Loucy (cell line): ENCODE measurements around the gene MOXD1.

Experiments
- H2AFZ ChIP-seq: fragments of 200-600 bp; sonication (generic); 2 replicates; pipeline ENCODE4 v1.6.0; 2016; ENCODE audit warnings: antibody characterized with exemption, mild to moderate bottlenecking, low read length, moderate library complexity
- H3F3A ChIP-seq: fragments of 200-600 bp; 2 replicates; pipeline ENCODE4 v1.6.0; 2016; ENCODE audit warnings: antibody characterized with exemption, low read depth, mild to moderate bottlenecking
- H3K27me3 ChIP-seq: fragments of 200-600 bp; sonication (generic); 2 replicates; pipeline ENCODE4 v1.6.1; 2014; ENCODE audit warnings: low read length, mild to moderate bottlenecking; ENCODE audit not compliant: insufficient read depth, poor library complexity, severe bottlenecking
- H3K36me3 ChIP-seq: fragments of 200-600 bp; sonication (generic); 2 replicates; pipeline ENCODE4 v1.6.1; 2016; ENCODE audit warnings: low read length; ENCODE audit not compliant: insufficient read depth
- H3K4me1 ChIP-seq: fragments of 200-600 bp; sonication (generic); 2 replicates; pipeline ENCODE4 v1.5.1; 2014; ENCODE audit warnings: low read length, mild to moderate bottlenecking; ENCODE audit not compliant: insufficient read depth, poor library complexity, severe bottlenecking
- H3K4me2 ChIP-seq: fragments of 200-600 bp; sonication (generic); 2 replicates; pipeline ENCODE4 v1.6.0; 2014; ENCODE audit warnings: antibody characterized with exemption, low read length, low read depth, mild to moderate bottlenecking; ENCODE audit not compliant: poor library complexity, severe bottlenecking
- H3K4me3 ChIP-seq: fragments of 200-600 bp; sonication (generic); 2 replicates; pipeline ENCODE4 v1.5.1; 2014; ENCODE audit warnings: low read length, mild to moderate bottlenecking, mixed read lengths; ENCODE audit not compliant: poor library complexity, severe bottlenecking
- H3K79me2 ChIP-seq: fragments of 200-600 bp; sonication (generic); 2 replicates; pipeline ENCODE4 v1.6.1; 2014; ENCODE audit warnings: low read length; ENCODE audit not compliant: insufficient read depth
- H3K9ac ChIP-seq: fragments of 200-600 bp; sonication (generic); 2 replicates; pipeline ENCODE4 v1.6.0; 2014; ENCODE audit warnings: mild to moderate bottlenecking, low read depth, low read length, moderate library complexity; ENCODE audit not compliant: poor library complexity, severe bottlenecking
- H3K9me2 ChIP-seq: fragments of 200-600 bp; sonication (generic); replicated peaks from 2 replicates; pipeline ENCODE4 v1.6.1; 2016; ENCODE audit warnings: low read depth, low read length, mixed read lengths
- H3K9me3 ChIP-seq: fragments of 200-600 bp; sonication (generic); 2 replicates; pipeline ENCODE4 v1.6.1; 2014; ENCODE audit warnings: mild to moderate bottlenecking, antibody characterized with exemption, low read length, low read depth; ENCODE audit not compliant: insufficient read depth
- H4K20me1 ChIP-seq: fragments of 200-600 bp; sonication (generic); 2 replicates; pipeline ENCODE4 v1.6.0; 2014; ENCODE audit warnings: antibody characterized with exemption, low read length, mild to moderate bottlenecking; ENCODE audit not compliant: insufficient read depth, poor library complexity, severe bottlenecking
- CTCF ChIP-seq: fragments of 200-600 bp; sonication (generic); conservative IDR thresholded peaks from 2 replicates; pipeline ENCODE4 v1.5.1; 2014; ENCODE audit warnings: mild to moderate bottlenecking, antibody characterized with exemption, low read length
- EZH2phosphoT487 ChIP-seq: fragments of 200-600 bp; IDR thresholded peaks from 2 replicates; pipeline ENCODE4 v1.6.1; 2018; ENCODE audit warnings: antibody characterized with exemption, mild to moderate bottlenecking, moderate library complexity, borderline replicate concordance

MOXD1 gene

DNA sequence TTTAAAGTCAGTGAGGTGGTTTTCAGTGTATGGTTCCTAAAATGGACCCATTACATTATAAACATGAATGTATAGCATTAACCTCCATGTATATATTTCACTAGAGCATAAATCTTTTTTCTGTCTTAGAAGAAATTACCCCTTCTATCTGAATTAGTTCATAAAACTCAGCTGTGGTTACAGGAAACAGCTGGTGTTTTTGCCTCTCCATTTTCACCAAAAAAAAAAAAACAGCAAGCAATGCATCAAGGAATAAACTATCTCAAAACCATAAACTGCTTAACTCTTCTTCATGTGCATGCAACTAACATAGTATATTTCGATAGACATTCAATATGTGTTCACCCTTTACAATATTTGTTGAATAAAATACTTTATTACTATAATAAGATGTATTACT, 40.2 kb downstream of the MOXD1 start:
- H3K9me2 ChIP-seq, result no peaks in the 10 kb centered on the region

DNA sequence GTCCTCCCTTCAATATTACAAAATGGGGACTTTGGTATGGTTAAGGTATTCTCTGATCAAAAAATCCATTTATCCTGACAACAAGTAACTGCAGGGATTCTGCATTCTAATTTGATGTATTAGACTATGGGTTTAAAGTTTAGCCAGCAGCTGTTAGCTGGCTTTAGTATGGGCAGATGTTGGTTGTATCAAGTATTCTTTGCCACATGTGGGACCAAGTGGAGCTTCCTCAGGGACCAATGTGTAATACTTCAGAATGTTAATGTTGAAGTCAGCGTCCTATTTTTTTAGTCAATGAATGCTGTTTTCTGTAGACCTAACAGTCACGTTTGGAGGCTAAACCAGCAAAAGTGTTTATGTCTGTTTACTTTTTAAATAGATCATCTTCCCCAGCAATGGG, 41.4 kb downstream of the MOXD1 start:
- no peak overlapping the region for H3K4me3 ChIP-seq
- no peaks in the 10 kb centered on the region for H3F3A ChIP-seq
- no peak overlapping the region for H3K4me2 ChIP-seq
- H4K20me1 ChIP-seq, result no peaks in the 10 kb centered on the region
- no peak overlapping the region for H3K9ac ChIP-seq
- H3K79me2 ChIP-seq, result no peaks in the 10 kb centered on the region
- no peaks in the 10 kb centered on the region for H3K9me2 ChIP-seq
- no peaks in the 10 kb centered on the region for H3K36me3 ChIP-seq
- H2AFZ ChIP-seq, result no peak overlapping the region
- TF ChIP-seq EZH2phosphoT487, result no peak
- no peak for TF ChIP-seq CTCF
- H3K4me1 ChIP-seq, result peaks cover 16% of the 10 kb centered on the region
- no peaks in the 10 kb centered on the region for H3K9me3 ChIP-seq
- H3K27me3 ChIP-seq, result no peaks in the 10 kb centered on the region

More for the DNA sequence above, 40.2 kb downstream of the MOXD1 start:
- Histone ChIP-seq H3F3A (no peaks in the 10 kb centered on the region), H3K9me3 (no peaks in the 10 kb centered on the region), H2AFZ (no peak overlapping the region), H4K20me1 (no peaks in the 10 kb centered on the region), H3K27me3 (no peaks in the 10 kb centered on the region), H3K4me2 (no peak overlapping the region), H3K79me2 (no peaks in the 10 kb centered on the region), H3K4me1 (peaks cover 10% of the 10 kb centered on the region), H3K4me3 (no peak overlapping the region), H3K9ac (no peak overlapping the region), H3K36me3 (no peaks in the 10 kb centered on the region)
- TF ChIP-seq CTCF, result no peak
- TF ChIP-seq EZH2phosphoT487, result no peak

DNA sequence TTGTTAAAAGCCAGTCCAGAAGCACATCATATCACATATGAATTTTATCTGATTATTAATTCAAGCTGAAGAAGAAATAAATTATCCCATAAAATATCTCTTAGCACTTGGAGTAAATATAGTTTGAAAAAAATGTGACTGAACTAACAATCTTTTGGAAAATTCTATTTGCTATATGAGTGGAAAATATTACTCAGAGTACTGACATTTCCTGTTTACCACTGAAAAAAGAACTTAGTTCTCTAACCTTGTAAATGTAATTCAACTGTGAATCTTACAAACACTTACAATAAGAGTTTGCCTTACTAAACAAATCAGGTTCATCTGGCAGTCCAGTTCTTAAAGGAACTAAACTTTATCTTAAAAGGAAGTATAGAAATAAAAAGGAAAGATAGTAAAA, 44.2 kb downstream of the MOXD1 start:
- no peak for TF ChIP-seq EZH2phosphoT487
- TF ChIP-seq CTCF, result no peak
- H3K9ac ChIP-seq, result no peak overlapping the region
- H3K9me2 ChIP-seq, result no peaks in the 10 kb centered on the region
- H3K9me3 ChIP-seq, result no peaks in the 10 kb centered on the region
- no peaks in the 10 kb centered on the region for H3K79me2 ChIP-seq
- H3K4me1 ChIP-seq, result peaks cover 19% of the 10 kb centered on the region
- no peak overlapping the region for H2AFZ ChIP-seq
- no peak overlapping the region for H3K4me3 ChIP-seq
- H3K4me2 ChIP-seq, result no peak overlapping the region
- no peaks in the 10 kb centered on the region for H3K36me3 ChIP-seq
- H4K20me1 ChIP-seq, result no peaks in the 10 kb centered on the region
- H3K27me3 ChIP-seq, result no peaks in the 10 kb centered on the region
- no peaks in the 10 kb centered on the region for H3F3A ChIP-seq
